Calu3 (cell line): Measurements from ENCODE around the gene EMC9. TPM values are rescaled to one million over a fixed set of nuclear protein-coding genes. Genes with fewer than 3 reads are reported as not detected.

Experiments used
- BruUV-seq: library from RNA; stranded (reverse); fragments of 400-500 nt; replicated peaks from 2 replicates; lab custom pipeline; 2021; lab: Mats Ljungman, UMichigan
- CTCF ChIA-PET: fragments of 300-600 bp; sonication (Branson Sonifier 250); formaldehyde crosslinking; loops from one replicate; lab custom pipeline; 2022; ENCODE audit warnings: antibody characterized with exemption; lab: Charles Lee
- DNase-seq: peaks from one replicate; pipeline ENCODE4 v3.0.0; 2022
- H3K27ac Mint-ChIP-seq: one replicate; pipeline ENCODE4 v1.8.0; 2022; ENCODE audit warnings: mixed read lengths; ENCODE audit not compliant: unreplicated experiment
- H3K27me3 Mint-ChIP-seq: one replicate; pipeline ENCODE4 v1.8.0; 2022; ENCODE audit warnings: mixed read lengths; ENCODE audit not compliant: unreplicated experiment
- H3K36me3 Mint-ChIP-seq: one replicate; pipeline ENCODE4 v1.8.0; 2022; ENCODE audit warnings: mild to moderate bottlenecking, moderate library complexity, mixed read lengths; ENCODE audit not compliant: insufficient read depth, unreplicated experiment
- H3K4me1 Mint-ChIP-seq: one replicate; pipeline ENCODE4 v1.8.0; 2022; ENCODE audit warnings: mild to moderate bottlenecking, low read depth, mixed read lengths; ENCODE audit not compliant: unreplicated experiment
- H3K4me3 Mint-ChIP-seq: one replicate; pipeline ENCODE4 v1.8.0; 2022; ENCODE audit warnings: mild to moderate bottlenecking, low read depth, moderate library complexity, mixed read lengths; ENCODE audit not compliant: unreplicated experiment
- H3K9me3 Mint-ChIP-seq: one replicate; pipeline ENCODE4 v1.8.0; 2022; ENCODE audit warnings: low read depth, mixed read lengths; ENCODE audit not compliant: unreplicated experiment
- CTCF ChIP-seq: fragments of 200-600 bp; IDR thresholded peaks from one replicate; pipeline ENCODE4 v1.8.0; 2022; ENCODE audit warnings: antibody characterized with exemption; ENCODE audit not compliant: unreplicated experiment
- intact Hi-C: fragments of 100-400 bp; cut with micrococcal nuclease; formaldehyde crosslinking; loops from one replicate; pipeline ENCODE4 v1.10.0; 2022; ENCODE audit not compliant: unreplicated experiment
- total RNA-seq: library from RNA; stranded (reverse); gene quantifications from 2 replicates; pipeline ENCODE4 v1.2.3, GENCODE V29; 2022

EMC9 gene
- total RNA-seq, 1 experiment from 2014 or later, result 38.0 TPM

- CTCF ChIA-PET, result interaction anchor here (1.6 kb wide), 1 partner anchor 8 kb away, joined by 5 read pairs; the partner anchor contains the start of gene PSME2
- no peak overlapping the region for H3K27ac Mint-ChIP-seq
- intact Hi-C loops, result no loop called here
- no peaks in the 10 kb centered on the region for H3K9me3 Mint-ChIP-seq
- DNase-seq, result no peak
- BruUV-seq, result no TSS peak
- no peak overlapping the region for H3K4me3 Mint-ChIP-seq
- peaks cover 7% of the 10 kb centered on the region for H3K4me1 Mint-ChIP-seq
- TF ChIP-seq CTCF, result no peak
- no peaks in the 10 kb centered on the region for H3K27me3 Mint-ChIP-seq
- peaks cover 32% of the 10 kb centered on the region for H3K36me3 Mint-ChIP-seq
Measured at GRCh38 chr14:24155100-24155499, 13.7 kb upstream of the EMC9 start.

GRCh38 chr14:24151404-24152080 lies 10.2 kb upstream of the EMC9 start:
- Mint-ChIP-seq H3K9me3 (no peaks in the 10 kb centered on the region), H3K4me3 (no peak overlapping the region), H3K36me3 (peaks cover 42% of the 10 kb centered on the region), H3K4me1 (peaks cover 17% of the 10 kb centered on the region), H3K27ac (no peak overlapping the region), H3K27me3 (no peaks in the 10 kb centered on the region)
- BruUV-seq, result no TSS peak
- DNase-seq, result no peak
- TF ChIP-seq CTCF, result no peak
- intact Hi-C loops, result no loop called here
- CTCF ChIA-PET, result no interaction called here

- Mint-ChIP-seq H3K27ac (no peak overlapping the region), H3K27me3 (no peaks in the 10 kb centered on the region), H3K36me3 (peaks cover 47% of the 10 kb centered on the region), H3K4me1 (peaks cover 17% of the 10 kb centered on the region), H3K9me3 (no peaks in the 10 kb centered on the region), H3K4me3 (no peak overlapping the region)
- CTCF ChIA-PET, result no interaction called here
- TF ChIP-seq CTCF, result no peak
- DNase-seq, result no peak
- intact Hi-C loops, result no loop called here
- no TSS peak for BruUV-seq
Measured at GRCh38 chr14:24150993-24151392, 9.6 kb upstream of the EMC9 start.

GRCh38 chr14:24150567-24150966 lies 9.2 kb upstream of the EMC9 start:
- no peak overlapping the region for H3K4me3 Mint-ChIP-seq
- H3K27ac Mint-ChIP-seq, result no peak overlapping the region
- H3K27me3 Mint-ChIP-seq, result no peaks in the 10 kb centered on the region
- H3K9me3 Mint-ChIP-seq, result no peaks in the 10 kb centered on the region
- peaks cover 47% of the 10 kb centered on the region for H3K36me3 Mint-ChIP-seq
- CTCF ChIA-PET, result no interaction called here
- no peak for DNase-seq
- peaks cover 21% of the 10 kb centered on the region for H3K4me1 Mint-ChIP-seq
- intact Hi-C loops, result no loop called here
- no peak for TF ChIP-seq CTCF
- BruUV-seq, result no TSS peak
